GM18858 (cell line): Measurements from ENCODE around the gene LTBP2.
"Not testable (repeated sequence)": the region's sequence is repeated elsewhere in the genome, so short reads cannot be mapped to it uniquely, and the experiment has no call there.

Source experiments
- ATAC-seq: cut with Tn5 transposase; IDR thresholded peaks from one replicate; pipeline ENCODE4 v1.9.1; 2021; ENCODE audit not compliant: unreplicated experiment

Gene LTBP2

GRCh38 chr14:74459289-74459946, 152.6 kb downstream of the LTBP2 start:
- ATAC-seq = no peak

- no peak for ATAC-seq
Measured at GRCh38 chr14:74457565-74457895, 154.5 kb downstream of the LTBP2 start.

- ATAC-seq = no peak
Measured at GRCh38 chr14:74456684-74457564, 155.1 kb downstream of the LTBP2 start.

GRCh38 chr14:74454397-74454796, 157.6 kb downstream of the LTBP2 start:
- ATAC-seq = not testable (repeated sequence)
